HEK293 (cell line): ENCODE data around the gene DIP2C.

Experiments used
- CTCF ChIA-PET: fragments of 350-600 bp; formaldehyde crosslinking; extraction: SDS; loops from one replicate; lab custom pipeline; 2021; ENCODE audit warnings: antibody characterized with exemption; lab: Yijun Ruan, JAX
- POLR2A ChIA-PET: fragments of 300-600 bp; formaldehyde crosslinking; extraction: SDS; loops from one replicate; lab custom pipeline; 2020; ENCODE audit warnings: antibody characterized with exemption, inconsistent platforms; lab: Yijun Ruan, JAX
- H3K27ac ChIP-seq: fragments of 200-500 bp; sonication (Bioruptor generic); 2 replicates; pipeline ENCODE4 v1.5.1; 2014; ENCODE audit warnings: low read depth, low read length, control low read depth, inconsistent platforms; ENCODE audit errors: extremely low read depth
- H3K36me3 ChIP-seq, 2 experiments: fragments of 200-500 bp in 1 of 2; sonication (Bioruptor generic) in 1 of 2; 1 replicate in 1 of 2; 2 replicates in 1 of 2; pipeline ENCODE4 v1.5.1; 2014 to 2017; ENCODE audit warnings: inconsistent platforms in 2 of 2, low read length in 2 of 2; ENCODE audit not compliant: control insufficient read depth in 2 of 2, insufficient read depth in 1 of 2
- H3K4me1 ChIP-seq: fragments of 200-500 bp; sonication (Bioruptor generic); 2 replicates; pipeline ENCODE4 v1.5.1; 2014; ENCODE audit warnings: mild to moderate bottlenecking, low read length, inconsistent platforms; ENCODE audit not compliant: control insufficient read depth, insufficient read depth
- H3K4me3 ChIP-seq: 2 replicates; pipeline ENCODE4 v1.5.1; 2011; ENCODE audit warnings: low read depth, mild to moderate bottlenecking, control low read depth, low read length, moderate library complexity
- H3K9me3 ChIP-seq: fragments of 200-500 bp; sonication (Bioruptor generic); 2 replicates; pipeline ENCODE4 v1.5.1; 2014; ENCODE audit warnings: low read depth, low read length, inconsistent platforms; ENCODE audit not compliant: control insufficient read depth, insufficient read depth
- EGR2 ChIP-seq: fragments of 450-650 bp; formaldehyde crosslinking; IDR thresholded peaks from 2 replicates; pipeline ENCODE4 v1.5.1; 2016; ENCODE audit warnings: low read depth, missing biosample characterization, missing genetic modification characterization
- KLF10 ChIP-seq: fragments of 450-650 bp; IDR thresholded peaks from 2 replicates; pipeline ENCODE4 v1.5.1; 2018; ENCODE audit warnings: missing biosample characterization, mild to moderate bottlenecking, missing genetic modification characterization
- KLF7 ChIP-seq: fragments of 450-650 bp; formaldehyde crosslinking; IDR thresholded peaks from 2 replicates; pipeline ENCODE4 v1.5.1; 2016; ENCODE audit warnings: missing biosample characterization, missing genetic modification characterization, borderline replicate concordance
- KLF8 ChIP-seq: fragments of 450-650 bp; formaldehyde crosslinking; IDR thresholded peaks from 2 replicates; pipeline ENCODE4 v1.5.1; 2016; ENCODE audit warnings: missing biosample characterization, missing genetic modification characterization
- ZBTB20 ChIP-seq: fragments of 450-650 bp; formaldehyde crosslinking; IDR thresholded peaks from 2 replicates; pipeline ENCODE4 v1.5.1; 2016; ENCODE audit warnings: missing biosample characterization, missing genetic modification characterization
- ZFHX2 ChIP-seq: fragments of 450-650 bp; formaldehyde crosslinking; conservative IDR thresholded peaks from 2 replicates; pipeline ENCODE4 v1.5.1; 2016; ENCODE audit warnings: missing biosample characterization, missing genetic modification characterization
- ZIC2 ChIP-seq: fragments of 450-650 bp; formaldehyde crosslinking; IDR thresholded peaks from 2 replicates; pipeline ENCODE4 v1.5.1; 2016; ENCODE audit warnings: missing biosample characterization, missing genetic modification characterization
- ZNF121 ChIP-seq: fragments of 450-650 bp; formaldehyde crosslinking; IDR thresholded peaks from 2 replicates; pipeline ENCODE4 v1.5.1; 2016; ENCODE audit warnings: missing biosample characterization, missing genetic modification characterization
- ZNF157 ChIP-seq: fragments of 450-650 bp; formaldehyde crosslinking; IDR thresholded peaks from 2 replicates; pipeline ENCODE4 v1.5.1; 2016; ENCODE audit warnings: missing biosample characterization, missing genetic modification characterization
- ZNF335 ChIP-seq: fragments of 450-650 bp; formaldehyde crosslinking; conservative IDR thresholded peaks from 2 replicates; pipeline ENCODE4 v1.5.1; 2016; ENCODE audit warnings: missing biosample characterization, missing genetic modification characterization
- ZNF416 ChIP-seq: fragments of 450-650 bp; formaldehyde crosslinking; IDR thresholded peaks from 2 replicates; pipeline ENCODE4 v1.5.1; 2016; ENCODE audit warnings: missing biosample characterization, missing genetic modification characterization
- ZNF544 ChIP-seq: fragments of 450-650 bp; formaldehyde crosslinking; IDR thresholded peaks from 2 replicates; pipeline ENCODE4 v1.5.0; 2017; ENCODE audit warnings: missing biosample characterization, missing genetic modification characterization
- ZNF548 ChIP-seq: fragments of 450-650 bp; formaldehyde crosslinking; IDR thresholded peaks from 2 replicates; pipeline ENCODE4 v1.5.1; 2016; ENCODE audit warnings: missing biosample characterization, missing genetic modification characterization
- ZNF561 ChIP-seq: fragments of 450-650 bp; IDR thresholded peaks from 2 replicates; pipeline ENCODE4 v1.5.1; 2018; ENCODE audit warnings: missing biosample characterization, missing genetic modification characterization, borderline replicate concordance
- ZNF571 ChIP-seq: fragments of 450-650 bp; formaldehyde crosslinking; IDR thresholded peaks from 2 replicates; pipeline ENCODE4 v1.5.0; 2017; ENCODE audit warnings: missing biosample characterization, missing genetic modification characterization
- ZNF626 ChIP-seq: fragments of 450-650 bp; sonication (Bioruptor Pico); formaldehyde crosslinking; IDR thresholded peaks from 2 replicates; pipeline ENCODE4 v1.5.1; 2018; ENCODE audit warnings: missing biosample characterization, missing genetic modification characterization, inconsistent platforms
- ZNF776 ChIP-seq: fragments of 450-650 bp; formaldehyde crosslinking; IDR thresholded peaks from 2 replicates; pipeline ENCODE4 v1.5.0; 2017; ENCODE audit warnings: missing biosample characterization, missing genetic modification characterization, borderline replicate concordance
- ZNF777 ChIP-seq: fragments of 450-650 bp; formaldehyde crosslinking; IDR thresholded peaks from 2 replicates; pipeline ENCODE4 v1.5.1; 2017; ENCODE audit warnings: missing biosample characterization, missing genetic modification characterization, borderline replicate concordance
- TF ChIP-seq, protein P1 (sequence below): fragments of 450-650 bp; formaldehyde crosslinking; IDR thresholded peaks from 2 replicates; pipeline ENCODE4 v1.5.1; 2016; ENCODE audit warnings: missing biosample characterization, missing genetic modification characterization
- TF ChIP-seq, protein P2 (sequence below): fragments of 450-650 bp; formaldehyde crosslinking; IDR thresholded peaks from 2 replicates; pipeline ENCODE4 v1.5.1; 2016; ENCODE audit warnings: missing biosample characterization, missing genetic modification characterization, low read depth
- TF ChIP-seq, protein P3 (sequence below): fragments of 450-650 bp; formaldehyde crosslinking; optimal IDR thresholded peaks from 2 replicates; pipeline ENCODE3; 2016; ENCODE audit warnings: missing biosample characterization, mild to moderate bottlenecking, missing genetic modification characterization
- TF ChIP-seq, protein P4 (sequence below): fragments of 450-650 bp; formaldehyde crosslinking; IDR thresholded peaks from 2 replicates; pipeline ENCODE4; 2016; ENCODE audit warnings: missing biosample characterization, missing genetic modification characterization
- TF ChIP-seq, protein P5 (sequence below): fragments of 450-650 bp; formaldehyde crosslinking; IDR thresholded peaks from 2 replicates; pipeline ENCODE4 v1.5.1; 2016; ENCODE audit warnings: missing biosample characterization, missing genetic modification characterization

DIP2C gene

DNA sequence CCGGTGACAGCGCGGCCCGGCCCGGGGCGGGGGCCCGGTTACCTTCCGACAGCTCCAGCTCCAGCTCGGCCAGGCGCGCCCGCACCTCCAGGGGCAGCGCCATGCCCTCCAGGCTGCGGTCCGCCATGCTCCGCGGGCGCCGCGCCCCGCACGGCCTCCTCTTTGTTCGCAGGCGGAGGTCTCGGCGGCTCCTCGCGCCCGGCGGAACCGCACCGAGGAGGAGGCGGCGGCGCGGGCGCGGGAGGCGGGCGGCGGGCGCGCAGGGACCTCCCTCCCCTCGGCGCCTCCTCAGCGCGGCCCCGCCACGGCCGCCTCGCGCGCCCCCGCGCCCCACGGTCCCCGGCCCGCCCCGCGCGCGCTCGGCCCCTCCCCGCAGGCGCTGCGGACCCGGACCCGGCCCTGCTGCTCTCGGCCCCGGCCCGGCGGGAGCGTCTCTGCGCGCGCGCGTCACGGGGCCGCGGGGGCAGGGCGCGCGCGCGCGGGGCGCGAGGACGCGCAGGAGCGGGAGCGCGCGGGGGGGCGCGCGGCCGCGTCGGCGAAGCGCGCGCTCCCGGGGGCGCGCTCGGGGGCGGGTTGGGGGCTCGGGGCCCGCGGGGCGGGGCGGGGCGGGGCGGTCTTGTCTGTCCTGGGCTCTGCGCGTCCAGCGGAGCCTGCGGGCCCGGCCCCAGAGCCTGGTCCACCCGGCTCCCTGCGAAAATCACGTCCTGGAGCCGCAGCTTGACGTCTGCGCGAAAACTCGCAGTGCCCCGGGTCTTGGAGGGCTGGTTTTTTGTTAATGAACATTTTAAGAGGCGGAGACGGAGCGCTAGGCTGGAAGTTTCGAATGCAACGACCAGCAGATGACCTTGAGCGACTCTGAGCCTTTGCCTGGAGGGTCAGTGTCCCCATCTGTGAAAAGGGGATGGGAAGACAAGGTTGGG, at the start of gene DIP2C (continued):
- TF ChIP-seq, protein P1, sequence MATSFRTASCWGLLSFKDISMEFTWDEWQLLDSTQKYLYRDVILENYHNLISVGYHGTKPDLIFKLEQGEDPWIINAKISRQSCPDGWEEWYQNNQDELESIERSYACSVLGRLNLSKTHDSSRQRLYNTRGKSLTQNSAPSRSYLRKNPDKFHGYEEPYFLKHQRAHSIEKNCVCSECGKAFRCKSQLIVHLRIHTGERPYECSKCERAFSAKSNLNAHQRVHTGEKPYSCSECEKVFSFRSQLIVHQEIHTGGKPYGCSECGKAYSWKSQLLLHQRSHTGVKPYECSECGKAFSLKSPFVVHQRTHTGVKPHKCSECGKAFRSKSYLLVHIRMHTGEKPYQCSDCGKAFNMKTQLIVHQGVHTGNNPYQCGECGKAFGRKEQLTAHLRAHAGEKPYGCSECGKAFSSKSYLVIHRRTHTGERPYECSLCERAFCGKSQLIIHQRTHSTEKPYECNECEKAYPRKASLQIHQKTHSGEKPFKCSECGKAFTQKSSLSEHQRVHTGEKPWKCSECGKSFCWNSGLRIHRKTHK: no peak
- TF ChIP-seq EGR2 (tag by site-specific recombination) (no peak), ZNF121 (tag by site-specific recombination) (no peak), KLF10 (tag by site-specific recombination) (peak; percentile 25; the same call in 1 of the 2 replicates), ZNF776 (tag by site-specific recombination) (no peak), ZFHX2 (tag by site-specific recombination) (no peak), ZNF335 (peak; percentile 58), ZIC2 (tag by site-specific recombination) (no peak), ZNF548 (no peak), ZNF157 (no peak), ZNF561 (tag by site-specific recombination) (no peak), KLF7 (tag by site-specific recombination) (no peak), ZNF777 (tag by site-specific recombination) (no peak), ZNF571 (tag by site-specific recombination) (no peak), ZBTB20 (tag by site-specific recombination) (no peak)
- TF ChIP-seq, protein P2, sequence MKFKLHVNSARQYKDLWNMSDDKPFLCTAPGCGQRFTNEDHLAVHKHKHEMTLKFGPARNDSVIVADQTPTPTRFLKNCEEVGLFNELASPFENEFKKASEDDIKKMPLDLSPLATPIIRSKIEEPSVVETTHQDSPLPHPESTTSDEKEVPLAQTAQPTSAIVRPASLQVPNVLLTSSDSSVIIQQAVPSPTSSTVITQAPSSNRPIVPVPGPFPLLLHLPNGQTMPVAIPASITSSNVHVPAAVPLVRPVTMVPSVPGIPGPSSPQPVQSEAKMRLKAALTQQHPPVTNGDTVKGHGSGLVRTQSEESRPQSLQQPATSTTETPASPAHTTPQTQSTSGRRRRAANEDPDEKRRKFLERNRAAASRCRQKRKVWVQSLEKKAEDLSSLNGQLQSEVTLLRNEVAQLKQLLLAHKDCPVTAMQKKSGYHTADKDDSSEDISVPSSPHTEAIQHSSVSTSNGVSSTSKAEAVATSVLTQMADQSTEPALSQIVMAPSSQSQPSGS (tag by site-specific recombination): no peak
- TF ChIP-seq, protein P3, sequence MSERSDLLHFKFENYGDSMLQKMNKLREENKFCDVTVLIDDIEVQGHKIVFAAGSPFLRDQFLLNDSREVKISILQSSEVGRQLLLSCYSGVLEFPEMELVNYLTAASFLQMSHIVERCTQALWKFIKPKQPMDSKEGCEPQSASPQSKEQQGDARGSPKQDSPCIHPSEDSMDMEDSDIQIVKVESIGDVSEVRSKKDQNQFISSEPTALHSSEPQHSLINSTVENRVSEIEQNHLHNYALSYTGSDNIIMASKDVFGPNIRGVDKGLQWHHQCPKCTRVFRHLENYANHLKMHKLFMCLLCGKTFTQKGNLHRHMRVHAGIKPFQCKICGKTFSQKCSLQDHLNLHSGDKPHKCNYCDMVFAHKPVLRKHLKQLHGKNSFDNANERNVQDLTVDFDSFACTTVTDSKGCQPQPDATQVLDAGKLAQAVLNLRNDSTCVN: peak; percentile 40
- TF ChIP-seq, protein P4, sequence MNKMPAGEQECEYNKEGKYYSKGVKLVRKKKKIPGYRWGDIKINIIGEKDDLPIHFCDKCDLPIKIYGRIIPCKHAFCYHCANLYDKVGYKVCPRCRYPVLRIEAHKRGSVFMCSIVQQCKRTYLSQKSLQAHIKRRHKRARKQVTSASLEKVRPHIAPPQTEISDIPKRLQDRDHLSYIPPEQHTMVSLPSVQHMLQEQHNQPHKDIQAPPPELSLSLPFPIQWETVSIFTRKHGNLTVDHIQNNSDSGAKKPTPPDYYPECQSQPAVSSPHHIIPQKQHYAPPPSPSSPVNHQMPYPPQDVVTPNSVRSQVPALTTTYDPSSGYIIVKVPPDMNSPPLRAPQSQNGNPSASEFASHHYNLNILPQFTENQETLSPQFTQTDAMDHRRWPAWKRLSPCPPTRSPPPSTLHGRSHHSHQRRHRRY: no peak
- TF ChIP-seq, protein P5, sequence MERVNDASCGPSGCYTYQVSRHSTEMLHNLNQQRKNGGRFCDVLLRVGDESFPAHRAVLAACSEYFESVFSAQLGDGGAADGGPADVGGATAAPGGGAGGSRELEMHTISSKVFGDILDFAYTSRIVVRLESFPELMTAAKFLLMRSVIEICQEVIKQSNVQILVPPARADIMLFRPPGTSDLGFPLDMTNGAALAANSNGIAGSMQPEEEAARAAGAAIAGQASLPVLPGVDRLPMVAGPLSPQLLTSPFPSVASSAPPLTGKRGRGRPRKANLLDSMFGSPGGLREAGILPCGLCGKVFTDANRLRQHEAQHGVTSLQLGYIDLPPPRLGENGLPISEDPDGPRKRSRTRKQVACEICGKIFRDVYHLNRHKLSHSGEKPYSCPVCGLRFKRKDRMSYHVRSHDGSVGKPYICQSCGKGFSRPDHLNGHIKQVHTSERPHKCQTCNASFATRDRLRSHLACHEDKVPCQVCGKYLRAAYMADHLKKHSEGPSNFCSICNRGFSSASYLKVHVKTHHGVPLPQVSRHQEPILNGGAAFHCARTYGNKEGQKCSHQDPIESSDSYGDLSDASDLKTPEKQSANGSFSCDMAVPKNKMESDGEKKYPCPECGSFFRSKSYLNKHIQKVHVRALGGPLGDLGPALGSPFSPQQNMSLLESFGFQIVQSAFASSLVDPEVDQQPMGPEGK: 0 out of 2 replicates have a peak, but pooled peaks have one; percentile 25

DNA sequence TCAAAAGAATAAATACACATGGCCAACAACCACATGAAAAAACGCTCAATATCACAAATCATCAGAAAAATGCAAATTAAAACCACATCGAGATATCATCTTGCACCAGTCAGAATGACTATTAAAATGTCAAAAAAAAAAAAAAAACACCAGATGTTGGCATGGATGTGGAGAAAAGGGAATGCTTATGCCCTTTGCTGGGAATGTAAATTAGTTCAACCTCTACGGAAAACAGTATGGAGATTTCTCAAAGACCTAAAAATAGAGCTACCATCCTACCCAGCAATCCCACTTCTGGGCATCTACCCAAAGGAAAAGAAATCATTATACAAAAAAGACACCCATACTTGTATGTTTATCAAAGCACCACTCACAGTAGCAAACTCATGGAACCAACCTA, 45.0 kb upstream of the DIP2C start:
- Histone ChIP-seq H3K36me3 (no peaks in the 10 kb centered on the region), H3K4me3 (no peak overlapping the region), H3K27ac (no peak overlapping the region), H3K4me1 (no peaks in the 10 kb centered on the region), H3K9me3 (no peaks in the 10 kb centered on the region)
- TF ChIP-seq ZNF626 (tag by site-specific recombination): no peak
- no peak for TF ChIP-seq ZNF544 (tag by site-specific recombination)
- TF ChIP-seq KLF8 (tag by site-specific recombination): no peak
- no peak for TF ChIP-seq ZNF416 (tag by site-specific recombination)
- POLR2A ChIA-PET: no interaction called here
- CTCF ChIA-PET: interaction anchor here (0.6 kb wide), 1 partner anchor 24 kb away, joined by 4 read pairs; no protein-coding TSS in a partner anchor
